T-cell (primary cell): ENCODE results near the gene ELOA2. TPM values are rescaled to one million over a fixed set of nuclear protein-coding genes. Genes with fewer than 3 reads are reported as not detected.
"Not testable (repeated sequence)": the region's sequence is repeated elsewhere in the genome, so short reads cannot be mapped to it uniquely, and the experiment has no call there.

Experiments used
- ATAC-seq, 4 experiments: fragments of 200-7000 bp in 3 of 4; fragments of 150-1000 bp in 1 of 4; cut with Tn5 transposase; replicated peaks in 1 of 4; 1 replicate in 3 of 4; 2 replicates in 1 of 4; pipeline ENCODE4 v1.10.0; 2021; ENCODE audit warnings: moderate library complexity in 3 of 4, mild to moderate bottlenecking in 2 of 4, moderate number of reproducible peaks in 1 of 4
- CTCF ChIA-PET, 2 donors: fragments of 300-600 bp; sonication (Branson Sonifier 250); formaldehyde crosslinking; loops; one replicate each; lab custom pipeline; 2022; ENCODE audit warnings: antibody characterized with exemption in 2 of 2; lab: Charles Lee
- POLR2A ChIA-PET, 2 donors: fragments of 300-600 bp; sonication (Branson Sonifier 250); formaldehyde crosslinking; loops; one replicate each; lab custom pipeline; 2022; ENCODE audit warnings: antibody characterized with exemption in 2 of 2; lab: Charles Lee
- DNase-seq, 35 experiments: peaks; one replicate each; pipeline versions ENCODE4 v3.0.0 to v3.0.0-alpha.2; 2013 to 2023
- H3K27ac ChIP-seq: one replicate; pipeline ENCODE4 v1.5.1; 2013; ENCODE audit warnings: low read length
- H3K27me3 ChIP-seq, 2 experiments: replicated peaks in 1 of 2; 1 replicate in 1 of 2; 2 replicates in 1 of 2; pipeline versions ENCODE4 v1.6.1 to v1.7.0; 2013; ENCODE audit warnings: low read length in 1 of 2, mixed read lengths in 1 of 2; ENCODE audit not compliant: control insufficient read depth in 2 of 2, insufficient read depth in 2 of 2; ENCODE audit errors: extremely low read depth in 1 of 2
- H3K36me3 ChIP-seq, 2 donors: 1 replicate in 1 of 2; 2 replicates in 1 of 2; pipeline versions ENCODE4 v1.6.1 to v1.7.0; 2013; ENCODE audit warnings: low read length in 1 of 2; ENCODE audit not compliant: control insufficient read depth in 2 of 2, insufficient read depth in 1 of 2; ENCODE audit errors: extremely low read depth in 1 of 2
- H3K4me1 ChIP-seq, 2 experiments: 1 replicate in 1 of 2; 2 replicates in 1 of 2; pipeline versions ENCODE4 v1.6.1 to v1.7.0; 2013; ENCODE audit warnings: low read length in 2 of 2, mixed read lengths in 1 of 2; ENCODE audit not compliant: insufficient read depth in 2 of 2, control insufficient read depth in 1 of 2; ENCODE audit errors: extremely low read depth in 1 of 2
- H3K4me3 ChIP-seq, 2 donors: 1 replicate in 1 of 2; 2 replicates in 1 of 2; pipeline versions ENCODE4 v1.5.1 to v1.7.0; 2013; ENCODE audit warnings: mild to moderate bottlenecking in 2 of 2, low read length in 1 of 2, moderate library complexity in 1 of 2; ENCODE audit not compliant: control insufficient read depth in 1 of 2; ENCODE audit errors: extremely low read depth in 1 of 2
- H3K9me3 ChIP-seq: 2 replicates; pipeline ENCODE4 v1.7.0; 2013
- H3K27ac Mint-ChIP-seq, 2 donors: one replicate each; pipeline ENCODE4 v1.8.0; 2020 to 2021; ENCODE audit warnings: mild to moderate bottlenecking in 2 of 2, mixed read lengths in 2 of 2
- H3K27me3 Mint-ChIP-seq, 2 donors: one replicate each; pipeline ENCODE4 v1.8.0; 2021 to 2022; ENCODE audit warnings: mixed read lengths in 2 of 2
- H3K36me3 Mint-ChIP-seq: one replicate; pipeline ENCODE4 v1.8.0; 2021; ENCODE audit warnings: mixed read lengths
- H3K4me1 Mint-ChIP-seq, 3 donors: one replicate each; pipeline ENCODE4 v1.8.0; 2020 to 2022; ENCODE audit warnings: mixed read lengths in 3 of 3, mild to moderate bottlenecking in 1 of 3
- H3K4me3 Mint-ChIP-seq, 3 donors: one replicate each; pipeline ENCODE4 v1.8.0; 2020 to 2022; ENCODE audit warnings: mild to moderate bottlenecking in 3 of 3, mixed read lengths in 3 of 3, moderate library complexity in 3 of 3
- H3K9me3 Mint-ChIP-seq, 3 donors: one replicate each; pipeline ENCODE4 v1.8.0; 2020 to 2022; ENCODE audit warnings: mixed read lengths in 3 of 3
- WGBS: methylation state at CpG from one replicate; pipeline ENCODE4 v1.1.5; 2013; ENCODE audit warnings: missing lambda C conversion rate; ENCODE audit not compliant: insufficient coverage; 5-methylcytosine and 5-hydroxymethylcytosine counted together
- total RNA-seq, 35 experiments: library from RNA in 6 of 35; stranded (reverse) in 6 of 35; fragments of 120-200 nt in 1 of 35; gene quantifications; one replicate each; pipeline versions ENCODE4 v1.2.1 to v1.2.4 and lab custom pipeline; 2013 to 2026

ELOA2 gene
- total RNA-seq, 5 donors from 2014 or later (not counting 1 experiment from before 2014, with no cell fraction given) = not detected

DNA sequence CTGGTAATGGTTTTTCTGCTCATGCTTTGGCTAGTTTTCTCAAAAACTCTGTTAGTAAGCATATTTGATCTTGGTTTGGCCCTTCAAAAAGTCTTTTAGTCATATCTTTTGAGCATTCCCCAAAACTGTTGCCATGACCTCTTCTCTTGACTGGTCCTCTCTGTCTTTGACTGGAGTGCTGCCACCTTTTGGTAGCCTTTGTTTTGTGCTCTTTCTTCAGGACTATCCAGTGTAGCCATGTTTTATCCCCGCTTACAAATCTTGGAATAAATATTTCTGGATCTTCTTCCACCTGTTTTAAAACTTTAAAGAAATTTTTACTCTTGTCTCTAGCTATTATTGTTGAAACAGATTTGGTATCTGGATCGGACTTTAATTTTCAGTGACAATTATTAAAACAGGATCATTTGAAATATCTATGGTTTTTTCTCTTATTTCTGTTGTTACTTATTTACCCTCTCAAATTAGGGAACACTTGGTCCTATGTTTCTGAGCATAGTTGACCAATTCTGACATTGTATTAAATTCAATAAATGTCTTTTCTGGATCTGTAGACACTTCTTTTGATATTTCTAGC is 965 bp upstream of the ELOA2 start:
- CTCF ChIA-PET = no interaction called here

DNA sequence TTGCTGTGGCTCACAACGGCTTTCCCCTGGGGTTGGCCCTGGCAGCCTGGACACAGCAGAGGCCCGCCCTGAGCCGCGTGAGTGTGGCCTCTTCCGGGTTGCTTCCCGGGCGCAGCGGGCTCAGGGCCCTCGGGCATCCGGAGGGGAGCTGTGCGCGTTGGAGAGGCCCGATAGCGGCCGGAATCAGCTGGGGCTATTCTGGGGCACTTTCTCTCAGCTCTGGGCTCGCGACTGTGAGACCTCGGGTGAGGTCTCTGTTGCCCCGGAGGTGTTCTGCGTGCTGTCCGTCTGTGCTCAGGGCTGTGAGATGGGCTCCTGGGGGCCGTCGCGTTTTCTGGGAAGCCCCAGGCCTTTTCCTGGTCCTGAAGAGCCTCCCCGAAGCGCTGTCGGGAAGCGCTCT is 830 bp downstream of the ELOA2 start:
- H3K4me1 Mint-ChIP-seq, H3K27ac ChIP-seq, H3K4me3 ChIP-seq, H3K9me3 ChIP-seq, H3K4me1 ChIP-seq, H3K36me3 ChIP-seq, H3K4me3 Mint-ChIP-seq, H3K36me3 Mint-ChIP-seq, H3K27me3 ChIP-seq, POLR2A ChIA-PET, ATAC-seq, H3K27me3 Mint-ChIP-seq, DNase-seq, CTCF ChIA-PET, H3K27ac Mint-ChIP-seq: not testable (repeated sequence)
- whole genome bisulfite sequencing = 94% methylated on average over 17 of the region's 28 CpGs
- peaks cover 0 to 16% (median 2%) of the 10 kb centered on the region in 3 donors for H3K9me3 Mint-ChIP-seq

More for the DNA sequence above, 965 bp upstream of the ELOA2 start:
- ATAC-seq (no peak), DNase-seq (no peak)
- Mint-ChIP-seq H3K27me3 (peaks cover 11% of the 10 kb centered on the region in 2 donors), H3K9me3 (peaks cover 0 to 12% (median 2%) of the 10 kb centered on the region in 3 donors), H3K4me3 (no peak overlapping the region), H3K27ac (no peak overlapping the region), H3K4me1 (no peaks in the 10 kb centered on the region), H3K36me3 (no peaks in the 10 kb centered on the region)
- H3K9me3 ChIP-seq = peaks cover 2% of the 10 kb centered on the region
- WGBS = no CpG with 5 or more reads among the region's 2 CpGs
- no peak overlapping the region for H3K4me3 ChIP-seq
- no peak overlapping the region for H3K27ac ChIP-seq
- H3K36me3 ChIP-seq = no peaks in the 10 kb centered on the region
- H3K27me3 ChIP-seq = no peaks in the 10 kb centered on the region
- POLR2A ChIA-PET = no interaction called here
- no peaks in the 10 kb centered on the region for H3K4me1 ChIP-seq

DNA sequence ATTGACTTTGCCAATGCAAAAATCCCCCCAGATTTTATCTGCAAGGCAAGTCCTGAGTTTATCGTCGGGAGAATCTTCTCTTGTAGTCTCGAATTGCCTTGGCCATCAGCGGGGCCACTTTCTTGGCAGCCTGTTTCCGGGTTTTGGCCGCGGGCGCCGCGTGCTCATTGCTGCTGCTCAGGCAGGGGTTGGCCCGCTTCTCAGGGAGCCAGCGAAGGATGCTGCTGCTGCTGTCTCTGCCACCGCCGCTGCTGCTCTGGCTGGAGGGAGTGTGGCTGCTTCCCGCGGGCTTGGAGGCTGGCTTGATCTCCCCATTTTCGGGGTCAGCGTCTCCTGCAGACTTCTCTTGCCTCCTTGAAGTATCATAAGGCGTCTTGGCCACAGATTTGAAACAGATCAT is 2.5 kb downstream of the ELOA2 start:
- H3K4me1 ChIP-seq = no peaks in the 10 kb centered on the region
- H3K9me3 Mint-ChIP-seq = peaks cover 0 to 16% (median 2%) of the 10 kb centered on the region in 3 donors
- H3K27me3 ChIP-seq = no peaks in the 10 kb centered on the region
- ChIA-PET POLR2A (no interaction called here), CTCF (no interaction called here)
- no peak overlapping the region for H3K27ac Mint-ChIP-seq
- no peak overlapping the region for H3K4me3 Mint-ChIP-seq
- peaks cover 2% of the 10 kb centered on the region for H3K9me3 ChIP-seq
- WGBS = 85% methylated on average over 9 of the region's 19 CpGs
- H3K27ac ChIP-seq = no peak overlapping the region
- H3K36me3 Mint-ChIP-seq = no peaks in the 10 kb centered on the region
- no peak overlapping the region for H3K4me3 ChIP-seq
- no peaks in the 10 kb centered on the region for H3K4me1 Mint-ChIP-seq
- no peaks in the 10 kb centered on the region for H3K36me3 ChIP-seq
- ATAC-seq (no peak), DNase-seq (no peak)
- H3K27me3 Mint-ChIP-seq = peaks cover 0 to 3% of the 10 kb centered on the region in 2 donors

DNA sequence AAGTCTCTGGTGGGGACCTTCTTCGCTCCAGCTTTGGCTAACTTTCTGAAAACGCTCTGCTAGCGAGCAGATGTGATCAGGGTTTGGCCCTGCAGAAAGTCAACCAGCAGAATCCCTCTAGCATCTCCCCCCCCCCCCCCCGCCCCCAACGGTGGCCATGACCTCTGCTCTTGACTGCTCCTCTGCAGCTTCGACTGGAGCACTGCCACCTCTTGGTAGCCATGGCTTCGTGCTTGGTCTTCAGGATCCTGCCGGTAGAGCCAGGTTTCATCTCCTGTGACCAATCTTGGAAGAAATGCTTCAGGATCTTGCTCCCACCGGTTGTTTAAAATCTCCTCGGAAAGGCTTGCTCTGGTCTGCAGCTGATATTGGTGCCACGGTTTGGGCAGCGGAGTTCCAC is 4.5 kb downstream of the ELOA2 start:
- H3K9me3 ChIP-seq, H3K4me3 Mint-ChIP-seq, DNase-seq, H3K4me1 ChIP-seq, H3K27me3 ChIP-seq, H3K4me1 Mint-ChIP-seq, ATAC-seq, H3K27me3 Mint-ChIP-seq, H3K27ac Mint-ChIP-seq, H3K27ac ChIP-seq, H3K4me3 ChIP-seq, H3K36me3 ChIP-seq, POLR2A ChIA-PET, CTCF ChIA-PET, H3K36me3 Mint-ChIP-seq: not testable (repeated sequence)
- WGBS = 84% methylated on average over 3 of the region's 12 CpGs
- peaks cover 0 to 12% (median 2%) of the 10 kb centered on the region in 3 donors for H3K9me3 Mint-ChIP-seq

DNA sequence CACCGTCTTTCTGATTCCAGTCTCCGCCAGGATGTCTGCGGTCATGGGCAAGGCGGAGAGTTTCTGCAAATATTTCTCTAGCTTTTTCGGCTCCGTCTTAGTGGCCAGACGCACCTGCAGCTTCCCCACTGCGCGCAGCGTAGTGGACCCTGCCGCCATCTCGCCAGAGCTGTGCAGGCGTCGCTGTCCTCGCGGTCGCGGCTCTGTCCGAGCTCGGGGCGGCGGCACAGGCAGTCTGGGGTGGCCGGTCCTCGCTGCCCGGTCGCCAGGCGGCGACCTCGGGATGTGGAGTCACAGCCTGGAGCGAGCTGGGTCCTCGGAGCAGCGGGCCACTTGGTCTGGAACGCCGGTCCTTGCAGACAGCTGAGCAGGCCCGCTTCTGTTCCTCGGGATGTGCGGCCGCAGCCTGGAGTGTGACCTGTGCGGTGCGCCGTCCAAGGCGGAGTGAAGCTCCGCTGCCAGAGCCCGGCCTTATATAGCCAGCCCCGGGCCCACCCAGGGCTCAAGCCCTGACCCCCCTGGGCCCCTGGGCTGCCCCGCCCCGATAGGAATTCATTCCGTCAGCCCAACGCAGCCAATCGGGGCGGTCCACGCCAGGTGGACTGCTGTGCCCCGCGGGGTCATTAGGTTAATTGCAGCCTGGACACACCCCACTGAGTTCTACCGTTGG is 5.6 kb downstream of the ELOA2 start:
- CTCF ChIA-PET = not testable (repeated sequence)

DNA sequence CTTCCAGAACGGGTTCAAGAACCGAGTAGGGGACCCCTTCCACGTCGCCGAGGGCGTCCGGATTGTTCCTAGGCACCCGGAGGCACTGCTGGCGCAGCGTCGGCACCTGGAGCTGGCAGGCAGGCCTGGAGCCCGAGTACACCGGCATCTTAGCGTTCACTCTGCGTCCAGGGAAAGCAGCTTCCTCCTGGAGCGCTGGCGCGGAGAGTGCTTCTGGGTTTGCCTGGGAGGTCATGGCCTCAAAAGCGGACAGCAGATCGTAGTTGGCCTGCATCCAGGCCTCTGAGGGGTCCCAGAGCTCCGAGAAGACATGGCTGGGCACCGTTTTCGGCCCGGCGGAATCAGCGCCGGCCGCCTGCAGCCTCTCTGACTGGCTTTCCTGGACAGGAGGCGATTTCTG is 6.7 kb downstream of the ELOA2 start:
- H3K27me3 Mint-ChIP-seq, H3K9me3 ChIP-seq, H3K27ac Mint-ChIP-seq, H3K4me3 ChIP-seq, H3K9me3 Mint-ChIP-seq, POLR2A ChIA-PET, H3K36me3 ChIP-seq, H3K4me3 Mint-ChIP-seq, DNase-seq, ATAC-seq, H3K27me3 ChIP-seq, H3K4me1 Mint-ChIP-seq, CTCF ChIA-PET, H3K36me3 Mint-ChIP-seq, H3K4me1 ChIP-seq, H3K27ac ChIP-seq: not testable (repeated sequence)
- WGBS = no CpG with 5 or more reads among the region's 29 CpGs

More for the DNA sequence above, 5.6 kb downstream of the ELOA2 start:
- POLR2A ChIA-PET, H3K9me3 ChIP-seq, H3K36me3 Mint-ChIP-seq, H3K27ac Mint-ChIP-seq, H3K4me1 Mint-ChIP-seq, H3K27me3 Mint-ChIP-seq, H3K9me3 Mint-ChIP-seq, H3K4me1 ChIP-seq, DNase-seq, H3K36me3 ChIP-seq, H3K4me3 ChIP-seq, H3K4me3 Mint-ChIP-seq, H3K27ac ChIP-seq, H3K27me3 ChIP-seq: not testable (repeated sequence)
- ATAC-seq = peak in 2 of 4 experiments; percentile 11 to 38
- WGBS = no CpG with 5 or more reads among the region's 55 CpGs
